HEK293 (cell line): Measurements from ENCODE around the gene RAPGEF5.

Experiments
- CTCF ChIA-PET: fragments of 350-600 bp; formaldehyde crosslinking; extraction: SDS; loops from one replicate; lab custom pipeline; 2021; ENCODE audit warnings: antibody characterized with exemption; lab: Yijun Ruan, JAX
- POLR2A ChIA-PET: fragments of 300-600 bp; formaldehyde crosslinking; extraction: SDS; loops from one replicate; lab custom pipeline; 2020; ENCODE audit warnings: antibody characterized with exemption, inconsistent platforms; lab: Yijun Ruan, JAX
- H3K27ac ChIP-seq: fragments of 200-500 bp; sonication (Bioruptor generic); 2 replicates; pipeline ENCODE4 v1.5.1; 2014; ENCODE audit warnings: low read depth, low read length, control low read depth, inconsistent platforms; ENCODE audit errors: extremely low read depth
- H3K36me3 ChIP-seq, 2 experiments: fragments of 200-500 bp in 1 of 2; sonication (Bioruptor generic) in 1 of 2; 1 replicate in 1 of 2; 2 replicates in 1 of 2; pipeline ENCODE4 v1.5.1; 2014 to 2017; ENCODE audit warnings: inconsistent platforms in 2 of 2, low read length in 2 of 2; ENCODE audit not compliant: control insufficient read depth in 2 of 2, insufficient read depth in 1 of 2
- H3K4me1 ChIP-seq: fragments of 200-500 bp; sonication (Bioruptor generic); 2 replicates; pipeline ENCODE4 v1.5.1; 2014; ENCODE audit warnings: mild to moderate bottlenecking, low read length, inconsistent platforms; ENCODE audit not compliant: control insufficient read depth, insufficient read depth
- H3K4me3 ChIP-seq: 2 replicates; pipeline ENCODE4 v1.5.1; 2011; ENCODE audit warnings: low read depth, mild to moderate bottlenecking, control low read depth, low read length, moderate library complexity
- H3K9me3 ChIP-seq: fragments of 200-500 bp; sonication (Bioruptor generic); 2 replicates; pipeline ENCODE4 v1.5.1; 2014; ENCODE audit warnings: low read depth, low read length, inconsistent platforms; ENCODE audit not compliant: control insufficient read depth, insufficient read depth
- CTCF ChIP-seq: fragments of 450-650 bp; formaldehyde crosslinking; IDR thresholded peaks from 2 replicates; pipeline ENCODE4 v1.5.1; 2016; ENCODE audit warnings: missing biosample characterization, missing genetic modification characterization
- KLF10 ChIP-seq: fragments of 450-650 bp; IDR thresholded peaks from 2 replicates; pipeline ENCODE4 v1.5.1; 2018; ENCODE audit warnings: missing biosample characterization, mild to moderate bottlenecking, missing genetic modification characterization
- PRDM1 ChIP-seq: fragments of 450-650 bp; formaldehyde crosslinking; IDR thresholded peaks from 2 replicates; pipeline ENCODE4; 2016; ENCODE audit warnings: missing biosample characterization, missing genetic modification characterization
- YY1 ChIP-seq: fragments of 450-650 bp; formaldehyde crosslinking; IDR thresholded peaks from 2 replicates; pipeline ENCODE4 v1.5.1; 2018; ENCODE audit warnings: missing biosample characterization, missing genetic modification characterization
- ZBTB21 ChIP-seq: fragments of 450-650 bp; formaldehyde crosslinking; IDR thresholded peaks from 2 replicates; pipeline ENCODE4 v1.5.1; 2017; ENCODE audit warnings: missing biosample characterization, missing genetic modification characterization
- ZNF114 ChIP-seq: fragments of 450-650 bp; formaldehyde crosslinking; IDR thresholded peaks from 2 replicates; pipeline ENCODE4 v1.5.0; 2017; ENCODE audit warnings: missing biosample characterization, missing genetic modification characterization
- ZNF146 ChIP-seq: fragments of 450-650 bp; formaldehyde crosslinking; IDR thresholded peaks from 2 replicates; pipeline ENCODE4 v1.5.1; 2016; ENCODE audit warnings: missing biosample characterization, missing genetic modification characterization
- ZNF2 ChIP-seq: fragments of 450-650 bp; formaldehyde crosslinking; IDR thresholded peaks from 2 replicates; pipeline ENCODE4 v1.5.1; 2016; ENCODE audit warnings: missing biosample characterization, missing genetic modification characterization
- ZNF274 ChIP-seq, 2 experiments: fragments of 200-500 bp in 1 of 2; fragments of 450-650 bp in 1 of 2; sonication (Bioruptor generic) in 1 of 2; formaldehyde crosslinking in 1 of 2; IDR thresholded peaks; 2 replicates each; pipeline versions ENCODE4 v1.5.1 to v1.6.1; 2014 to 2016; ENCODE audit warnings: borderline replicate concordance in 1 of 2, inconsistent platforms in 1 of 2, low read length in 1 of 2, missing biosample characterization in 1 of 2, missing genetic modification characterization in 1 of 2
- ZNF311 ChIP-seq: fragments of 450-650 bp; formaldehyde crosslinking; IDR thresholded peaks from 2 replicates; pipeline ENCODE4 v1.5.1; 2017; ENCODE audit warnings: missing biosample characterization, missing genetic modification characterization, borderline replicate concordance
- ZNF558 ChIP-seq: fragments of 450-650 bp; formaldehyde crosslinking; IDR thresholded peaks from 2 replicates; pipeline ENCODE4 v1.5.1; 2016; ENCODE audit warnings: missing biosample characterization, missing genetic modification characterization
- ZNF629 ChIP-seq: fragments of 450-650 bp; formaldehyde crosslinking; IDR thresholded peaks from 2 replicates; pipeline ENCODE4 v1.5.1; 2017; ENCODE audit warnings: missing biosample characterization, missing genetic modification characterization
- ZNF837 ChIP-seq: fragments of 450-650 bp; formaldehyde crosslinking; IDR thresholded peaks from 2 replicates; pipeline ENCODE4 v1.5.1; 2016; ENCODE audit warnings: missing biosample characterization, missing genetic modification characterization
- ZNF843 ChIP-seq: fragments of 450-650 bp; formaldehyde crosslinking; IDR thresholded peaks from 2 replicates; pipeline ENCODE4 v1.5.1; 2016; ENCODE audit warnings: missing biosample characterization, missing genetic modification characterization
- ZSCAN18 ChIP-seq: fragments of 450-650 bp; formaldehyde crosslinking; IDR thresholded peaks from 2 replicates; pipeline ENCODE4 v1.5.1; 2016; ENCODE audit warnings: missing biosample characterization, missing genetic modification characterization
- TF ChIP-seq, protein P1 (sequence below): fragments of 450-650 bp; formaldehyde crosslinking; IDR thresholded peaks from 2 replicates; pipeline ENCODE4 v1.5.1; 2016; ENCODE audit warnings: missing biosample characterization, missing genetic modification characterization, borderline replicate concordance
- TF ChIP-seq, protein P2 (sequence below): fragments of 450-650 bp; formaldehyde crosslinking; IDR thresholded peaks from 2 replicates; pipeline ENCODE4 v1.5.1; 2016; ENCODE audit warnings: missing biosample characterization, missing genetic modification characterization

Gene RAPGEF5

DNA sequence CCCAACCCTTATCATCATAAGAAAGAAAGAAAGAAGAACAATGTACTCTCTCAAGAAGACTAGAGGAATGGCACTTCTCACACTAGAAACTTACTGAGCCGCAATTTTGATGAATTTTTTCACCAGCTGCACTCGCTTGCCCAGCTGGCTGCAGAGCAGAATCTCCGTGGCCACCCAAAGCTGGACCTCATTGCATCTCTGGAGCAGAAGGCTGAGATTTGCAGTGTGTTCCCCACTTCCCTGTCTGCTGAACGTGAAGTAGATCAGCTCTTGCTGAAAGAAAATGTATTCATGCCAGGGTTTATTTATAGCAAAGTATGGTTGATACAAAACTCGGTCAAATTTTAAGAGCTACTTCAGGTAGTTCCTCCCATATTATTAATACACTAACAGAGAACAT, 212.0 kb downstream of the RAPGEF5 start (continued):
- TF ChIP-seq, protein P1, sequence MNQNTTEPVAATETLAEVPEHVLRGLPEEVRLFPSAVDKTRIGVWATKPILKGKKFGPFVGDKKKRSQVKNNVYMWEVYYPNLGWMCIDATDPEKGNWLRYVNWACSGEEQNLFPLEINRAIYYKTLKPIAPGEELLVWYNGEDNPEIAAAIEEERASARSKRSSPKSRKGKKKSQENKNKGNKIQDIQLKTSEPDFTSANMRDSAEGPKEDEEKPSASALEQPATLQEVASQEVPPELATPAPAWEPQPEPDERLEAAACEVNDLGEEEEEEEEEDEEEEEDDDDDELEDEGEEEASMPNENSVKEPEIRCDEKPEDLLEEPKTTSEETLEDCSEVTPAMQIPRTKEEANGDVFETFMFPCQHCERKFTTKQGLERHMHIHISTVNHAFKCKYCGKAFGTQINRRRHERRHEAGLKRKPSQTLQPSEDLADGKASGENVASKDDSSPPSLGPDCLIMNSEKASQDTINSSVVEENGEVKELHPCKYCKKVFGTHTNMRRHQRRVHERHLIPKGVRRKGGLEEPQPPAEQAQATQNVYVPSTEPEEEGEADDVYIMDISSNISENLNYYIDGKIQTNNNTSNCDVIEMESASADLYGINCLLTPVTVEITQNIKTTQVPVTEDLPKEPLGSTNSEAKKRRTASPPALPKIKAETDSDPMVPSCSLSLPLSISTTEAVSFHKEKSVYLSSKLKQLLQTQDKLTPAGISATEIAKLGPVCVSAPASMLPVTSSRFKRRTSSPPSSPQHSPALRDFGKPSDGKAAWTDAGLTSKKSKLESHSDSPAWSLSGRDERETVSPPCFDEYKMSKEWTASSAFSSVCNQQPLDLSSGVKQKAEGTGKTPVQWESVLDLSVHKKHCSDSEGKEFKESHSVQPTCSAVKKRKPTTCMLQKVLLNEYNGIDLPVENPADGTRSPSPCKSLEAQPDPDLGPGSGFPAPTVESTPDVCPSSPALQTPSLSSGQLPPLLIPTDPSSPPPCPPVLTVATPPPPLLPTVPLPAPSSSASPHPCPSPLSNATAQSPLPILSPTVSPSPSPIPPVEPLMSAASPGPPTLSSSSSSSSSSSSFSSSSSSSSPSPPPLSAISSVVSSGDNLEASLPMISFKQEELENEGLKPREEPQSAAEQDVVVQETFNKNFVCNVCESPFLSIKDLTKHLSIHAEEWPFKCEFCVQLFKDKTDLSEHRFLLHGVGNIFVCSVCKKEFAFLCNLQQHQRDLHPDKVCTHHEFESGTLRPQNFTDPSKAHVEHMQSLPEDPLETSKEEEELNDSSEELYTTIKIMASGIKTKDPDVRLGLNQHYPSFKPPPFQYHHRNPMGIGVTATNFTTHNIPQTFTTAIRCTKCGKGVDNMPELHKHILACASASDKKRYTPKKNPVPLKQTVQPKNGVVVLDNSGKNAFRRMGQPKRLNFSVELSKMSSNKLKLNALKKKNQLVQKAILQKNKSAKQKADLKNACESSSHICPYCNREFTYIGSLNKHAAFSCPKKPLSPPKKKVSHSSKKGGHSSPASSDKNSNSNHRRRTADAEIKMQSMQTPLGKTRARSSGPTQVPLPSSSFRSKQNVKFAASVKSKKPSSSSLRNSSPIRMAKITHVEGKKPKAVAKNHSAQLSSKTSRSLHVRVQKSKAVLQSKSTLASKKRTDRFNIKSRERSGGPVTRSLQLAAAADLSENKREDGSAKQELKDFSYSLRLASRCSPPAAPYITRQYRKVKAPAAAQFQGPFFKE (tag by site-specific recombination) = no peak
- no peak for TF ChIP-seq KLF10 (tag by site-specific recombination)
- no peak for TF ChIP-seq ZNF843
- no peak for TF ChIP-seq ZNF114 (tag by site-specific recombination)
- no peak for TF ChIP-seq ZNF311 (tag by site-specific recombination)
- no peak for TF ChIP-seq ZSCAN18 (tag by site-specific recombination)
- no peak for TF ChIP-seq ZNF274 (IDR thresholded peaks at IDR 0.05; ENCODE audit: low read length)
- no peak for TF ChIP-seq ZNF274 (tag by site-specific recombination; IDR thresholded peaks at IDR 0.05; ENCODE audit: borderline replicate concordance)
- no peak for TF ChIP-seq ZNF837 (tag by site-specific recombination)
- TF ChIP-seq ZNF146 (tag by site-specific recombination) = no peak
- TF ChIP-seq, protein P2, sequence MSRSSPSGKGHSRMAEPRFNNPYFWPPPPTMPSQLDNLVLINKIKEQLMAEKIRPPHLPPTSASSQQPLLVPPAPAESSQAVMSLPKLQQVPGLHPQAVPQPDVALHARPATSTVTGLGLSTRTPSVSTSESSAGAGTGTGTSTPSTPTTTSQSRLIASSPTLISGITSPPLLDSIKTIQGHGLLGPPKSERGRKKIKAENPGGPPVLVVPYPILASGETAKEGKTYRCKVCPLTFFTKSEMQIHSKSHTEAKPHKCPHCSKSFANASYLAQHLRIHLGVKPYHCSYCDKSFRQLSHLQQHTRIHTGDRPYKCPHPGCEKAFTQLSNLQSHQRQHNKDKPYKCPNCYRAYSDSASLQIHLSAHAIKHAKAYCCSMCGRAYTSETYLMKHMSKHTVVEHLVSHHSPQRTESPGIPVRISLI = no peak

DNA sequence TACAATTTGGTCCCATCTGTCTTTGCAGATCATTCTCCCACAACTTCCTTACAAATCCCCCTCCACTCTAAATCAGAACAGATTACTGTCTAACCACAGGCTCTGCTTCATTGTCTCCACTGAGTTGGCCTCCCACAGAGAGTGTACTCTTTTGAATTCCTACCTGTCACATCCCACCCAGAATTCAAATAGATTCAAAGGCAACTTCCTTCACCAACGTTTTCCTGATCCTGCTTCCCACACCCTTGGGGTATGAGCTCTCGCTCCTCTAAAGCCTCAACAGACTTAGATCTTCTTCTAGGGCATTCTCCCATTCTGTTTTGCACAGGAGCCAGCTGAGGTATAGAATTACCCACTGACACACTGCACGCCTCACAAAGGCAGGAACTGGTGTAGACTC, 213.5 kb downstream of the RAPGEF5 start:
- Histone ChIP-seq H3K27ac (no peak overlapping the region), H3K4me1 (0 out of 2 replicates have a peak, but pooled peaks cover 3% of the 10 kb centered on the region), H3K9me3 (no peaks in the 10 kb centered on the region), H3K36me3 (peaks cover 4 to 8% of the 10 kb centered on the region in 2 experiments; a peak in 1 of 3 replicates), H3K4me3 (no peak overlapping the region)
- POLR2A ChIA-PET = no interaction called here
- CTCF ChIA-PET = interaction anchor here (0.6 kb wide), 1 partner anchor 346 kb away, joined by 3 read pairs; no protein-coding TSS in a partner anchor
- TF ChIP-seq ZNF629 = no peak

DNA sequence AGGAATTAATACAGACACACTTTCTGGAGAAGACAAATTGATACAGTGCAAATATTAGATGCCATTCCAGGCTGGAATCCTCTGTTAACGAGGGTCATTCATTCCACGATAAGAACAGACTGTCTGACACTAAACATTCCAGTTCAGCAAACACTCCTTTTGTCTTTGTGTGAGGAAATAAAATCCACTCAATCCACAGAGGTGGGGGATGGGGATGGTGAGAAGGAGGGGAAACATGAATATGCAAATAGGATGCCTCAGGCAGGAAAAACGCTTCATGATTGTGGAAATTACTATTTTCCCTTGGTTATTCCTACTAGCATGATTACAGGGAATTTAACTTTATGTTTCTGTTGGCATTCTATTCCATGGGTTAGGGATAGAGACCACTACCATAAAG, 214.4 kb downstream of the RAPGEF5 start:
- Histone ChIP-seq H3K36me3 (peaks cover 4 to 8% of the 10 kb centered on the region in 2 experiments; a peak in 1 of 3 replicates), H3K27ac (no peak overlapping the region), H3K4me3 (no peak overlapping the region), H3K4me1 (0 out of 2 replicates have a peak, but pooled peaks cover 3% of the 10 kb centered on the region), H3K9me3 (no peaks in the 10 kb centered on the region)
- ChIA-PET CTCF (interaction anchor here (1.2 kb wide), 1 partner anchor 32 kb away, joined by 4 read pairs; no protein-coding TSS in a partner anchor), POLR2A (no interaction called here)
- TF ChIP-seq ZBTB21 = no peak
- TF ChIP-seq, protein P1 (tag by site-specific recombination) = no peak
- no peak for TF ChIP-seq CTCF (tag by site-specific recombination)
- TF ChIP-seq PRDM1 (tag by site-specific recombination) = no peak
- no peak for TF ChIP-seq ZNF558 (tag by site-specific recombination)
- no peak for TF ChIP-seq ZNF2
- no peak for TF ChIP-seq YY1 (tag by site-specific recombination)
